Spleen (tissue), 7 donors: Measurements from ENCODE around the gene MYH15.

Source experiments
- CTCF ChIP-seq, 11 experiments: fragments of 200-600 bp in 7 of 11; fragments of 450-650 bp in 4 of 11; sonication (generic) in 4 of 11; IDR thresholded peaks in 8 of 11; conservative IDR thresholded peaks in 3 of 11; 1 replicate in 7 of 11; 2 replicates in 4 of 11; pipeline versions ENCODE4 v1.4.0 to v1.8.0; 2016 to 2021; ENCODE audit warnings: antibody characterized with exemption in 11 of 11, inconsistent platforms in 4 of 11, mild to moderate bottlenecking in 1 of 11
- POLR2A ChIP-seq, 3 donors: fragments of 450-650 bp; IDR thresholded peaks; one replicate each; pipeline ENCODE4 v1.5.1; 2017; ENCODE audit warnings: antibody characterized with exemption in 3 of 3, mild to moderate bottlenecking in 1 of 3
- donor health status: DM: no; HTN: no; CAD: no; lungs with moderate emphysema.
- donor health status: DM: no; HTN: no; CAD: no.
- donor health status: DM: no; HTN: no; CAD: no.

GRCh38 chr3:108342837-108343486 is 167.4 kb downstream of the MYH15 start:
- TF ChIP-seq CTCF (IDR thresholded peaks at IDR 0.05 in 8 of 11, conservative IDR thresholded peaks at IDR 0.05 in 3 of 11) (no peak), POLR2A (IDR thresholded peaks at IDR 0.05) (no peak)
